Smooth muscle cell (in vitro differentiated cells): ENCODE measurements around the gene KNCN. TPM values are rescaled to one million over a fixed set of nuclear protein-coding genes. Genes with fewer than 3 reads are reported as not detected.

Experiments used
- DNase-seq: peaks from one replicate; lab custom pipeline; 2025; ENCODE audit not compliant: unreplicated experiment; lab: John Stamatoyannopoulos, UW
- H2AFZ ChIP-seq: fragments of 200-600 bp; sonication (generic); 2 replicates; pipeline ENCODE4 v1.6.0; 2016; ENCODE audit warnings: antibody characterized with exemption, low read depth, mild to moderate bottlenecking
- H3F3A ChIP-seq: fragments of 200-600 bp; sonication (generic); 2 replicates; pipeline ENCODE4 v1.6.0; 2017; ENCODE audit warnings: antibody characterized with exemption, low read depth
- H3K27ac ChIP-seq: fragments of 200-600 bp; sonication (generic); 2 replicates; pipeline ENCODE4 v1.5.1; 2016; ENCODE audit warnings: low read depth, mild to moderate bottlenecking
- H3K27me3 ChIP-seq: fragments of 200-600 bp; sonication (generic); 2 replicates; pipeline ENCODE4 v1.6.1; 2016; ENCODE audit warnings: low read depth, mild to moderate bottlenecking
- H3K36me3 ChIP-seq: fragments of 200-600 bp; sonication (generic); 2 replicates; pipeline ENCODE4 v1.5.1; 2016; ENCODE audit warnings: low read depth
- H3K4me1 ChIP-seq: fragments of 200-600 bp; sonication (generic); 2 replicates; pipeline ENCODE4 v1.5.1; 2016; ENCODE audit warnings: low read depth
- H3K4me2 ChIP-seq: fragments of 200-600 bp; sonication (generic); 2 replicates; pipeline ENCODE4 v1.6.0; 2016; ENCODE audit warnings: mild to moderate bottlenecking
- H3K4me3 ChIP-seq: fragments of 200-600 bp; sonication (generic); 2 replicates; pipeline ENCODE4 v1.5.1; 2016; ENCODE audit warnings: mild to moderate bottlenecking
- H3K79me2 ChIP-seq: fragments of 200-600 bp; sonication (generic); 2 replicates; pipeline ENCODE4 v1.6.0; 2016; ENCODE audit warnings: low read depth, mild to moderate bottlenecking
- H3K9ac ChIP-seq: fragments of 200-600 bp; sonication (generic); 2 replicates; pipeline ENCODE4 v1.6.0; 2016; ENCODE audit warnings: low read depth
- H3K9me3 ChIP-seq: fragments of 200-600 bp; sonication (generic); replicated peaks from 2 replicates; pipeline ENCODE4 v1.5.1; 2016; ENCODE audit warnings: low read depth
- H4K20me1 ChIP-seq: fragments of 200-600 bp; sonication (generic); 2 replicates; pipeline ENCODE4 v1.6.0; 2016; ENCODE audit warnings: low read depth
- CTCF ChIP-seq: fragments of 200-600 bp; sonication (generic); IDR thresholded peaks from 2 replicates; pipeline ENCODE4 v1.5.1; 2017; ENCODE audit warnings: borderline replicate concordance, mild to moderate bottlenecking, antibody characterized with exemption; ENCODE audit not compliant: insufficient read depth, poor library complexity, severe bottlenecking
- WGBS: methylation state at CpG from one replicate; pipeline ENCODE4 v1.1.7; 2016; ENCODE audit warnings: low lambda C conversion rate; 5-methylcytosine and 5-hydroxymethylcytosine counted together
- polyA plus RNA-seq: library from polyadenylated mRNA; unstranded; fragments of >200 nt; fragmentation: Nextera tagmentation; extraction: Ambion mirVana; gene quantifications from 2 replicates; pipeline ENCODE4 v1.2.1, GENCODE V29; 2016
- total RNA-seq: library from RNA; depleted of rRNA; stranded (reverse); fragments of >200 nt; gene quantifications from 2 replicates; pipeline ENCODE4 v1.2.3, GENCODE V29; 2014

Gene KNCN
- total RNA-seq: not detected in 2 replicates
- not detected in 2 replicates for polyA plus RNA-seq

GRCh38 chr1:46551597-46552095 lies at the start of gene KNCN:
TSS of gene KNCN (minus strand) at chr1:46551647. CDS start at chr1:46551215, 432 bp downstream.
- WGBS: 74% methylated on average over 6 of the region's 6 CpGs
- no peak within 1 kb of the TSS for H3K27ac ChIP-seq
- no peaks in the 10 kb centered on the region for H3K79me2 ChIP-seq
- peaks cover 34% of the 10 kb centered on the region for H3K27me3 ChIP-seq
- no peak for TF ChIP-seq CTCF
- H3K36me3 ChIP-seq: no peaks in the 10 kb centered on the region
- H3K4me1 ChIP-seq: no peaks in the 10 kb centered on the region
- H3K9me3 ChIP-seq: no peaks in the 10 kb centered on the region
- DNase-seq: no peak
- H3K9ac ChIP-seq: no peak within 1 kb of the TSS
- H3K4me2 ChIP-seq: no peak within 1 kb of the TSS
- no peak within 1 kb of the TSS for H2AFZ ChIP-seq
- no peaks in the 10 kb centered on the region for H4K20me1 ChIP-seq
- H3K4me3 ChIP-seq: no peak within 1 kb of the TSS
- H3F3A ChIP-seq: no peaks in the 10 kb centered on the region

GRCh38 chr1:46599059-46599970 lies 47.9 kb upstream of the KNCN start:
- TF ChIP-seq CTCF: no peak
- H4K20me1 ChIP-seq: peaks cover 21% of the 10 kb centered on the region
- 79% methylated on average over 9 of the region's 9 CpGs for WGBS
- DNase-seq: no peak
- no peak overlapping the region for H3K4me2 ChIP-seq
- no peak overlapping the region for H3K27ac ChIP-seq
- H3K36me3 ChIP-seq: no peaks in the 10 kb centered on the region
- no peak overlapping the region for H2AFZ ChIP-seq
- no peak overlapping the region for H3K4me3 ChIP-seq
- no peak overlapping the region for H3K9ac ChIP-seq
- H3K4me1 ChIP-seq: peaks cover 5% of the 10 kb centered on the region
- no peaks in the 10 kb centered on the region for H3F3A ChIP-seq
- H3K9me3 ChIP-seq: no peaks in the 10 kb centered on the region
- no peaks in the 10 kb centered on the region for H3K27me3 ChIP-seq
- H3K79me2 ChIP-seq: peaks cover 7% of the 10 kb centered on the region

- 81% methylated on average over 3 of the region's 3 CpGs for WGBS
- Histone ChIP-seq H3K27me3 (no peaks in the 10 kb centered on the region), H3K9me3 (no peaks in the 10 kb centered on the region), H3K4me1 (no peaks in the 10 kb centered on the region), H3K9ac (no peak overlapping the region), H4K20me1 (peaks cover 25% of the 10 kb centered on the region), H3K36me3 (no peaks in the 10 kb centered on the region), H3K4me2 (no peak overlapping the region), H3F3A (no peaks in the 10 kb centered on the region), H3K27ac (no peak overlapping the region), H2AFZ (no peak overlapping the region), H3K4me3 (no peak overlapping the region), H3K79me2 (no peaks in the 10 kb centered on the region)
- DNase-seq: no peak
- no peak for TF ChIP-seq CTCF
These were observed 45.4 kb upstream of the KNCN start for GRCh38 chr1:46596846-46597245.

- no peak overlapping the region for H3K27ac ChIP-seq
- no peaks in the 10 kb centered on the region for H3K4me1 ChIP-seq
- H3K27me3 ChIP-seq: no peaks in the 10 kb centered on the region
These were observed 44.6 kb upstream of the KNCN start for GRCh38 chr1:46596036-46596435.

More at GRCh38 chr1:46596036-46596435, 44.6 kb upstream of the KNCN start:
- no peaks in the 10 kb centered on the region for H3K36me3 ChIP-seq
- 96% methylated on average over 1 of the region's 1 CpG for WGBS
- no peak overlapping the region for H2AFZ ChIP-seq
- TF ChIP-seq CTCF: no peak
- no peaks in the 10 kb centered on the region for H3K9me3 ChIP-seq
- H3F3A ChIP-seq: no peaks in the 10 kb centered on the region
- H3K9ac ChIP-seq: no peak overlapping the region
- H3K4me3 ChIP-seq: no peak overlapping the region
- peaks cover 25% of the 10 kb centered on the region for H4K20me1 ChIP-seq
- no peak for DNase-seq
- H3K79me2 ChIP-seq: no peaks in the 10 kb centered on the region
- no peak overlapping the region for H3K4me2 ChIP-seq
